ENCODE measurements around the gene FCHO1. TPM values are rescaled to one million over a fixed set of nuclear protein-coding genes. Genes with fewer than 3 reads are reported as not detected.

Gene FCHO1
- total RNA-seq = 0.09 and 0.14 TPM in 2 replicates

DNA sequence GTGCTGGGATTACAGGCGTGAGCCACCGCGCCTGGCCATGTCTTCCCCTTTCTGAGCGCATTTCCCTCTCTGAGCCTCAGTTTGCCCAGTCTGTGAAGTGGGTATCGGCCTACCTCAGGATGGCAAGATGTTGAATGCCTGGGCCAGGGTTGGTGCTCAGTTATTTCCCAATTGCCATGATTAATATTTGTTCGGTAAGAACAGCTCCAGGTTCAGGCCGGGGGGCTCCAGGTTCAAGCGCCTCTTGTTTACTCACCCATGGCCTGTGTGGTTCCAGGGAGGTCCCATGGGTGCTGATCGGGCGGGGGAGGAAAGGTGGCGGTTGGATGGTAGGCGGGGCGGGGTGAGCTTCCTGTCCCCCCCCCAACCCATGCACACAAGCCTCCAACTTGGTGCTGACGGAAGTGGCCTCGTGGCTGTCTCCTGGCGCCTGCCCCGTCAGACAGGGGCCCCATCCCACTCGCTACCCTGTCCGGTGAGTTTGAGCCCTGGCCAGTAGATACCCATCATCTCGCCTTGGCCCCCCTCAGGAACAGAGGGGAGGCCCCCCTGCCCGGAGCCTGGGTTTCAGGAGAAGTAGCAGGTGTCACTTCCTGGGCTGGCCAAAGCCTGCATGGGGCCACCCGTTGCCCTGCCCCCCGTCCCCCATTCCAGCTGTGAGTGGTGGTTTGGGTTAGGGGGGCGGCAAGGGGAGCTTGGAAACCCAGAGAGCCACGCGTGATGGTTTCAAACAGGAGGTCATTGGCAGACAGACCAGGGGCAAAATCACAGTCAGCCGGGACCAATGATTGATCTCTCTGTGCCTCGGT, at the start of gene FCHO1:
TSS of gene FCHO1 (plus strand) at position 375 of the 809 bp plus-strand sequence. CDS start 3,688 bp downstream, outside the sequence.

GRCh38 chr19:17718947-17719711, 32.1 kb upstream of the FCHO1 start, which contains the start of gene MAP1S:
TSS of gene MAP1S (plus strand) at chr19:17719480. CDS start at chr19:17719503, 23 bp downstream.

DNA sequence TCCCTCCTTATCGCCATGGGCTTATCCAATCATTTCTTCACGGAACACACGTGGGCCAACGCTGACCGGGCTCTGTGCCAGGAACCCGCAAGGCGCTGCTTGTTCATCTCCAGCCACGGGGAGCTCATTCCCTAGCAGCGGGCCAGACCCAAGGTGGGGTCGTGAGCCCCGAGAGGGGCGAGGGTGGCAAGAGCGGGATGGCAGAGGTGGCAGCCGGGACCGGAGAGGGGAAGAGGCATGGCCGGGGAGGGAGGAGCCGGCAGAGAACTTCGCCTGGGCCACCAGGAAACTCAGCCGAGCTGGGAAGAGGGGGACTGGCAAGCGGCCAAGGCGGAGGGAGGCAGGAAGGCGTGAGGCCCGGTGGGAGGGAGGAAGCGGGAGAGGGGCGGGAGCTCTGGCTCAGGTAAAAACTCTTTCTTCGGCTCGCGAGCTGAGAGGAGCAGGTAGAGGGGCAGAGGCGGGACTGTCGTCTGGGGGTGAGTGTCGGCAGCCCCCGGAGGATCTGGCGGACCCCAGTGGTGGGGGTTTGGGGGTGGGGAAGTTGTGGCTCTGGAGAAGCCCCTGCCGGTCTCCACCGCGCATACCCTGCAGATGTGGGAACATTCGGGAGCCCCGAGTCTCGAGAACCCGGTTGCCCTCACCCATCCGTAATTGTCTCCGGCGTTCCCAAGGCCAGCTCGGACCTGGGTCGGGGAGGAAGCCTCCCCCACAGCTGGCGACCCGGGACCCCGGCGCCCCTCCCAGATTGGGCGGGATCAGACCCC, 43.6 kb downstream of the FCHO1 start, which contains the start of gene B3GNT3:
TSS of gene B3GNT3 (plus strand) at position 408 of the 764 bp plus-strand sequence. CDS start 12,670 bp downstream, outside the sequence.

GRCh38 chr19:17821190-17821589, 69.9 kb downstream of the FCHO1 start, which contains the start of gene INSL3:
TSS of gene INSL3 (minus strand) at chr19:17821519. CDS start at chr19:17821506, 13 bp downstream.

Other genes with a start within 250 kb of the FCHO1 start
- gene PGLS, start 239.8 kb upstream of the FCHO1 start, total RNA-seq = 49.4 and 58.5 TPM in 2 replicates
- gene COLGALT1, start 195.8 kb upstream of the FCHO1 start, total RNA-seq = 93.2 and 113 TPM in 2 replicates
- 0.28 TPM in 2 replicates for gene UNC13A, start 63.1 kb upstream of the FCHO1 start, total RNA-seq
- 9.2 and 11.2 TPM in 2 replicates for gene MAP1S, start 32.0 kb upstream of the FCHO1 start, total RNA-seq
- gene B3GNT3, start 43.7 kb downstream of the FCHO1 start, total RNA-seq = not detected in 2 replicates
- not detected in 2 replicates for gene INSL3, start 70.0 kb downstream of the FCHO1 start, total RNA-seq
- gene JAK3, start 96.5 kb downstream of the FCHO1 start, total RNA-seq = 1.00 and 2.3 TPM in 2 replicates
- gene RPL18A, start 108.4 kb downstream of the FCHO1 start, total RNA-seq = 1,775 and 1,825 TPM in 2 replicates
- gene SLC5A5, start 120.5 kb downstream of the FCHO1 start, total RNA-seq = not detected in 2 replicates
- 28.0 and 34.3 TPM in 2 replicates for gene CCDC124, start 181.5 kb downstream of the FCHO1 start, total RNA-seq
- gene KCNN1, start 215.6 kb downstream of the FCHO1 start, total RNA-seq = 0.09 TPM in 1 of 2 replicates, not detected in the other

All from smooth muscle cell of bladder (primary cell).